ENCODE data around the gene AGPAT4. TPM values are rescaled to one million over a fixed set of nuclear protein-coding genes. Genes with fewer than 3 reads are reported as not detected.

AGPAT4 gene
- polyA plus RNA-seq, 3 donors = 6.4 to 15.8 (median 6.9) TPM

- 82% methylated on average over 4 of the region's 6 CpGs for WGBS (ENCODE audit: insufficient coverage)
- peaks cover 13 to 14% of the 10 kb centered on the region in 2 donors for H3K4me1 ChIP-seq (ENCODE audit: control insufficient read depth in 1 of 2, insufficient read depth in 2 of 2, low read length in 2 of 2)
- no peaks in the 10 kb centered on the region for H3K27me3 ChIP-seq (ENCODE audit: control insufficient read depth in 2 of 2, insufficient read depth in 2 of 2, low read length in 2 of 2)
- H3K4me3 Mint-ChIP-seq = no peak overlapping the region
- DNase-seq = no peak
- H4K20me1 ChIP-seq (ENCODE audit: insufficient read depth, low read length) = peaks cover 5% of the 10 kb centered on the region
- TF ChIP-seq CTCF (IDR thresholded peaks at IDR 0.05) = no peak
- H3K79me2 ChIP-seq (ENCODE audit: insufficient read depth, low read length) = no peaks in the 10 kb centered on the region
- H2AFZ ChIP-seq (ENCODE audit: insufficient read depth, low read depth, low read length, poor library complexity, severe bottlenecking) = no peak overlapping the region
- intact Hi-C loops (cut with micrococcal nuclease) = no loop called here
- no peak overlapping the region for H3K4me3 ChIP-seq (replicated peaks in 1 of 3; ENCODE audit: low read depth in 2 of 3, low read length in 3 of 3)
- peaks cover 0 to 2% (median 0%) of the 10 kb centered on the region in 3 donors for H3K27me3 Mint-ChIP-seq (ENCODE audit: low read depth in 3 of 3)
- no peak overlapping the region for H3K9ac ChIP-seq (ENCODE audit: insufficient read depth, low read length, poor library complexity, severe bottlenecking)
- H3K27ac ChIP-seq (ENCODE audit: low read depth in 1 of 2, low read length in 2 of 2) = no peak overlapping the region
- H3K36me3 Mint-ChIP-seq = peaks cover 5% of the 10 kb centered on the region in 2 donors
- peaks cover 0 to 4% (median 0%) of the 10 kb centered on the region in 7 donors for H3K9me3 Mint-ChIP-seq
- no peaks in the 10 kb centered on the region for H3K36me3 ChIP-seq (replicated peaks in 1 of 2; ENCODE audit: control insufficient read depth in 1 of 2, insufficient read depth in 2 of 2, low read length in 2 of 2)
- H3K9me3 ChIP-seq (replicated peaks in 1 of 2; ENCODE audit: control insufficient read depth in 1 of 2, insufficient read depth in 1 of 2, low read length in 2 of 2) = no peaks in the 10 kb centered on the region
- peaks cover 24% of the 10 kb centered on the region for H3K4me1 Mint-ChIP-seq
- no peak overlapping the region for H3K4me2 ChIP-seq (replicated peaks; ENCODE audit: extremely low read depth, low read length, poor library complexity, severe bottlenecking)
- H3K27ac Mint-ChIP-seq = no peak overlapping the region
Observed at GRCh38 chr6:161245363-161245762, 28.5 kb downstream of the AGPAT4 start.

- Mint-ChIP-seq H3K27ac (peak overlapping the region in 2 of 7 donors; percentile 75 to 80), H3K9me3 (peaks cover 0 to 4% (median 0%) of the 10 kb centered on the region in 7 donors), H3K27me3 (ENCODE audit: low read depth in 3 of 3) (peaks cover 0 to 2% (median 0%) of the 10 kb centered on the region in 3 donors), H3K4me3 (no peak overlapping the region), H3K4me1 (peaks cover 24% of the 10 kb centered on the region), H3K36me3 (peaks cover 5% of the 10 kb centered on the region in 2 donors)
- Histone ChIP-seq H3K9ac (ENCODE audit: insufficient read depth, low read length, poor library complexity, severe bottlenecking) (no peak overlapping the region), H3K9me3 (replicated peaks in 1 of 2; ENCODE audit: control insufficient read depth in 1 of 2, insufficient read depth in 1 of 2, low read length in 2 of 2) (no peaks in the 10 kb centered on the region), H3K27me3 (ENCODE audit: control insufficient read depth in 2 of 2, insufficient read depth in 2 of 2, low read length in 2 of 2) (no peaks in the 10 kb centered on the region), H2AFZ (ENCODE audit: insufficient read depth, low read depth, low read length, poor library complexity, severe bottlenecking) (no peak overlapping the region), H4K20me1 (ENCODE audit: insufficient read depth, low read length) (peaks cover 5% of the 10 kb centered on the region), H3K79me2 (ENCODE audit: insufficient read depth, low read length) (no peaks in the 10 kb centered on the region), H3K4me1 (ENCODE audit: control insufficient read depth in 1 of 2, insufficient read depth in 2 of 2, low read length in 2 of 2) (peaks cover 13 to 14% of the 10 kb centered on the region in 2 donors), H3K4me3 (replicated peaks in 1 of 3; ENCODE audit: low read depth in 2 of 3, low read length in 3 of 3) (no peak overlapping the region), H3K27ac (ENCODE audit: low read depth in 1 of 2, low read length in 2 of 2) (no peak overlapping the region), H3K4me2 (replicated peaks; ENCODE audit: extremely low read depth, low read length, poor library complexity, severe bottlenecking) (no peak overlapping the region), H3K36me3 (replicated peaks in 1 of 2; ENCODE audit: control insufficient read depth in 1 of 2, insufficient read depth in 2 of 2, low read length in 2 of 2) (no peaks in the 10 kb centered on the region)
- DNase-seq = no peak
- 97% methylated on average over 6 of the region's 7 CpGs for WGBS (ENCODE audit: insufficient coverage)
- no peak for TF ChIP-seq CTCF (IDR thresholded peaks at IDR 0.05)
- intact Hi-C loops (cut with micrococcal nuclease) = no loop called here
Observed at GRCh38 chr6:161244725-161245124, 29.1 kb downstream of the AGPAT4 start.
